Right atrium auricular region (tissue), 2 donors: ENCODE results near the gene PPL. TPM values are rescaled to one million over a fixed set of nuclear protein-coding genes. Genes with fewer than 3 reads are reported as not detected.

ENCODE experiments used
- DNase-seq: peaks from one replicate; pipeline ENCODE4 v3.0.0-alpha.2; 2019; ENCODE audit warnings: low spot score
- H3K27ac ChIP-seq, 2 donors: fragments of 200-600 bp; sonication (generic); 1 replicate in 1 of 2; 2 replicates in 1 of 2; pipeline ENCODE4 v1.5.1; 2016 to 2019
- H3K27me3 ChIP-seq, 2 donors: fragments of 200-600 bp; sonication (generic); one replicate each; pipeline versions ENCODE4 v1.5.1 to v1.6.0; 2017 to 2019
- H3K36me3 ChIP-seq: fragments of 200-600 bp; sonication (generic); one replicate; pipeline ENCODE4 v1.5.1; 2016
- H3K4me1 ChIP-seq, 2 donors: fragments of 200-600 bp; sonication (generic); one replicate each; pipeline versions ENCODE4 v1.5.1 to v1.6.0; 2017 to 2019
- H3K4me3 ChIP-seq, 2 donors: fragments of 200-600 bp; sonication (generic); 1 replicate in 1 of 2; 2 replicates in 1 of 2; pipeline ENCODE4 v1.5.1; 2017 to 2019; ENCODE audit warnings: mild to moderate bottlenecking in 1 of 2, moderate library complexity in 1 of 2
- H3K9me3 ChIP-seq, 2 donors: fragments of 200-600 bp; sonication (generic); one replicate each; pipeline ENCODE4 v1.5.1; 2019
- CTCF ChIP-seq, 2 donors: fragments of 200-600 bp; sonication (generic); IDR thresholded peaks; one replicate each; pipeline ENCODE4 v1.5.1; 2019; ENCODE audit warnings: antibody characterized with exemption in 2 of 2
- total RNA-seq, 2 donors: library from RNA; depleted of rRNA; stranded (reverse); fragments of >200 nt; gene quantifications; one replicate each; pipeline ENCODE4 v1.1.0, GENCODE V29; 2016

The PPL gene
- total RNA-seq, 2 donors from 2014 or later, result 7.5 to 17.1 TPM

- DNase-seq, result no peak
- Histone ChIP-seq H3K4me3 (no peak overlapping the region), H3K36me3 (peaks cover 79% of the 10 kb centered on the region), H3K9me3 (no peaks in the 10 kb centered on the region), H3K4me1 (peaks cover 0 to 17% of the 10 kb centered on the region in 2 donors), H3K27ac (peak overlapping the region; percentile 54 to 64), H3K27me3 (no peaks in the 10 kb centered on the region)
- no peak for TF ChIP-seq CTCF (IDR thresholded peaks at IDR 0.05)
Observed at GRCh38 chr16:4883501-4883900, 53.4 kb downstream of the PPL start.

- H3K27ac ChIP-seq, result peak overlapping the region; percentile 54 to 64
- peaks cover 85% of the 10 kb centered on the region for H3K36me3 ChIP-seq
- H3K4me3 ChIP-seq, result no peak overlapping the region
- no peak for TF ChIP-seq CTCF (IDR thresholded peaks at IDR 0.05)
- H3K27me3 ChIP-seq, result no peaks in the 10 kb centered on the region
- no peaks in the 10 kb centered on the region for H3K9me3 ChIP-seq
- DNase-seq, result no peak
- peaks cover 0 to 17% of the 10 kb centered on the region in 2 donors for H3K4me1 ChIP-seq
Observed at GRCh38 chr16:4882633-4883285, 54.2 kb downstream of the PPL start.

- Histone ChIP-seq H3K9me3 (no peaks in the 10 kb centered on the region), H3K4me3 (no peak overlapping the region), H3K4me1 (peaks cover 0 to 17% of the 10 kb centered on the region in 2 donors), H3K27me3 (no peaks in the 10 kb centered on the region), H3K36me3 (peaks cover 85% of the 10 kb centered on the region), H3K27ac (peak overlapping the region; percentile 54 to 64)
- TF ChIP-seq CTCF (IDR thresholded peaks at IDR 0.05), result no peak
- no peak for DNase-seq
Observed at GRCh38 chr16:4882000-4882632, 54.8 kb downstream of the PPL start.

- H3K4me3 ChIP-seq, result no peak overlapping the region
- no peaks in the 10 kb centered on the region for H3K27me3 ChIP-seq
- no peaks in the 10 kb centered on the region for H3K9me3 ChIP-seq
- no peak overlapping the region for H3K27ac ChIP-seq
- TF ChIP-seq CTCF (IDR thresholded peaks at IDR 0.05), result no peak
- H3K36me3 ChIP-seq, result peaks cover 84% of the 10 kb centered on the region
- H3K4me1 ChIP-seq, result peaks cover 0 to 17% of the 10 kb centered on the region in 2 donors
- no peak for DNase-seq
Observed at GRCh38 chr16:4880006-4880580, 56.9 kb downstream of the PPL start.

- Histone ChIP-seq H3K27ac (no peak overlapping the region), H3K36me3 (peaks cover 84% of the 10 kb centered on the region), H3K4me3 (no peak overlapping the region), H3K27me3 (no peaks in the 10 kb centered on the region), H3K9me3 (no peaks in the 10 kb centered on the region), H3K4me1 (peaks cover 0 to 17% of the 10 kb centered on the region in 2 donors)
- TF ChIP-seq CTCF (IDR thresholded peaks at IDR 0.05), result no peak
- no peak for DNase-seq
Observed at GRCh38 chr16:4879049-4879448, 57.9 kb downstream of the PPL start.
